K562 treated with DMSO at 1 percent for 48 hours (cell line): Measurements from ENCODE around the gene FAM161B. TPM values are rescaled to one million over a fixed set of nuclear protein-coding genes. Genes with fewer than 3 reads are reported as not detected.

Experiments
- total RNA-seq: library from RNA; unstranded; fragments of 300-600 nt; gene quantifications from 2 replicates; pipeline ENCODE4 v1.2.3, GENCODE V29; 2022; ENCODE audit warnings: low replicate concordance; ENCODE audit errors: extremely low read depth

The FAM161B gene
- total RNA-seq = not detected in 2 replicates

GRCh38 chr14:73949752-73950734, at the start of gene FAM161B, which contains the start of gene COQ6:
Gene FAM161B, minus strand, starts transcription at chr14:73950094. Its CDS starts 68 bp downstream, at chr14:73950026.
Gene COQ6, plus strand, starts transcription at chr14:73950302. Its CDS starts 31 bp downstream, at chr14:73950333.

GRCh38 chr14:73886449-73887317, 63.2 kb downstream of the FAM161B start, which contains the start of gene ZNF410:
Gene ZNF410, plus strand, starts transcription at chr14:73886859. Its CDS starts 5,317 bp downstream, at chr14:73892176.

Other genes starting within 250 kb of the FAM161B start
- gene PNMA1, start 235.7 kb downstream of the FAM161B start, total RNA-seq = not detected in 2 replicates
- gene PTGR2, start 98.3 kb downstream of the FAM161B start, total RNA-seq = not detected in 2 replicates
- gene ZNF410, start 63.2 kb downstream of the FAM161B start, total RNA-seq = not detected in 2 replicates
- gene COQ6, start 208 bp upstream of the FAM161B start, total RNA-seq = not detected in 2 replicates
- not detected in 2 replicates for gene ENTPD5, start 69.2 kb upstream of the FAM161B start, total RNA-seq
- not detected in 2 replicates for gene BBOF1, start 69.3 kb upstream of the FAM161B start, total RNA-seq
- not detected in 2 replicates for gene ALDH6A1, start 134.4 kb upstream of the FAM161B start, total RNA-seq
- not detected in 2 replicates for gene LIN52, start 134.9 kb upstream of the FAM161B start, total RNA-seq